K562 (cell line): ENCODE measurements around the gene TNRC6B. TPM values are rescaled to one million over a fixed set of nuclear protein-coding genes. Genes with fewer than 3 reads are reported as not detected.
A peak's percentile ranks its signal among the peaks of the same experiment; 100 is the strongest.

Source experiments
- BCLAF1 ChIP-seq, 2 experiments: fragments of 450-650 bp in 1 of 2; IDR thresholded peaks; 2 replicates each; pipeline ENCODE4 v1.6.1; 2011 to 2017; ENCODE audit warnings: low read depth in 2 of 2, antibody characterized with exemption in 1 of 2, borderline replicate concordance in 1 of 2, low read length in 1 of 2, mild to moderate bottlenecking in 1 of 2, mixed read lengths in 1 of 2; ENCODE audit not compliant: control insufficient read depth in 1 of 2
- CREM ChIP-seq: IDR thresholded peaks from 2 replicates; pipeline ENCODE4 v1.6.1; 2014; ENCODE audit warnings: antibody characterized with exemption, low read depth
- CSDE1 ChIP-seq, 2 experiments: fragments of 450-650 bp; IDR thresholded peaks; 2 replicates each; pipeline ENCODE4 v1.6.1; 2016; ENCODE audit warnings: mild to moderate bottlenecking in 1 of 2
- DACH1 ChIP-seq: fragments of 450-650 bp; IDR thresholded peaks from 2 replicates; pipeline ENCODE4 v1.6.1; 2018; ENCODE audit not compliant: partially characterized antibody
- DMBX1 ChIP-seq: fragments of 250-450 bp; sonication (Bioruptor Pico); IDR thresholded peaks from 2 replicates; pipeline ENCODE4 v1.8.0; 2022; ENCODE audit warnings: inconsistent platforms, mild to moderate bottlenecking, moderate library complexity, borderline replicate concordance
- FOXK2 ChIP-seq, 2 experiments: fragments of 450-650 bp; IDR thresholded peaks in 1 of 2; conservative IDR thresholded peaks in 1 of 2; 2 replicates each; pipeline ENCODE4 v1.6.1; 2016; ENCODE audit warnings: low read depth in 2 of 2, mild to moderate bottlenecking in 1 of 2
- HMGN3 ChIP-seq: IDR thresholded peaks from 2 replicates; pipeline ENCODE4 v1.6.1; 2011; ENCODE audit warnings: borderline replicate concordance, low read depth, mild to moderate bottlenecking, mixed read lengths, low read length; ENCODE audit not compliant: insufficient read length; ENCODE audit errors: extremely low read depth
- JUND ChIP-seq, 2 experiments: IDR thresholded peaks; 2 replicates in 1 of 2; 3 replicates in 1 of 2; pipeline ENCODE4 v1.6.1; 2011; ENCODE audit warnings: borderline replicate concordance in 2 of 2, low read depth in 2 of 2, low read length in 2 of 2, improper control_type of control experiment in 1 of 2, missing biosample characterization in 1 of 2, missing genetic modification characterization in 1 of 2, missing genetic modification reagents in 1 of 2
- MAX ChIP-seq: sonication (generic); formaldehyde crosslinking; IDR thresholded peaks from 2 replicates; pipeline ENCODE4 v1.9.0; 2022; ENCODE audit warnings: mild to moderate bottlenecking, missing genetic modification reagents
- MLLT1 ChIP-seq, 2 experiments: fragments of 450-650 bp; IDR thresholded peaks; 2 replicates each; pipeline ENCODE4 v1.6.1; 2016
- NRF1 ChIP-seq, 2 experiments: fragments of 450-650 bp; IDR thresholded peaks in 1 of 2; conservative IDR thresholded peaks in 1 of 2; 2 replicates each; pipeline ENCODE4 v1.6.1; 2014; ENCODE audit warnings: mild to moderate bottlenecking in 2 of 2
- SMARCE1 ChIP-seq: fragments of 450-650 bp; IDR thresholded peaks from 2 replicates; pipeline ENCODE4 v1.7.1; 2016; ENCODE audit warnings: mild to moderate bottlenecking
- SMC3 ChIP-seq: conservative IDR thresholded peaks from 2 replicates; pipeline ENCODE4 v1.6.1; 2011; ENCODE audit warnings: low read depth, low read length, improper control_type of control experiment; ENCODE audit not compliant: insufficient read depth
- TEAD4 ChIP-seq, 2 experiments: sonication (generic) in 1 of 2; formaldehyde crosslinking in 1 of 2; IDR thresholded peaks; 2 replicates each; pipeline versions ENCODE4 v1.6.1 to v1.8.0; 2012 to 2022; ENCODE audit warnings: borderline replicate concordance in 1 of 2, inconsistent platforms in 1 of 2, low read length in 1 of 2, mild to moderate bottlenecking in 1 of 2, missing genetic modification reagents in 1 of 2
- ZBTB11 ChIP-seq, 3 experiments: fragments of 200-800 bp in 1 of 3; fragments of 250-450 bp in 1 of 3; fragments of 450-650 bp in 1 of 3; sonication (Bioruptor Pico) in 1 of 3; sonication (Bioruptor generic) in 1 of 3; formaldehyde crosslinking in 1 of 3; IDR thresholded peaks; 2 replicates each; pipeline versions ENCODE4 v1.6.1 to v1.8.0; 2016 to 2022; ENCODE audit warnings: mild to moderate bottlenecking in 2 of 3, missing genetic modification characterization in 2 of 3, missing compliant biosample characterization in 1 of 3, moderate library complexity in 1 of 3
- ZKSCAN1 ChIP-seq: fragments of 150-350 bp; IDR thresholded peaks from 2 replicates; pipeline ENCODE4 v1.6.1; 2016; ENCODE audit warnings: low read depth, low read length
- ZNF143 ChIP-seq: sonication (generic); formaldehyde crosslinking; IDR thresholded peaks from 2 replicates; pipeline ENCODE4 v1.9.0; 2022; ENCODE audit warnings: mild to moderate bottlenecking, missing genetic modification reagents
- polyA plus RNA-seq, 8 experiments: library from polyadenylated mRNA; depleted of rRNA in 4 of 8; stranded (reverse) in 5 of 8; unstranded in 3 of 8; fragments of >200 nt; fragmentation: Nextera tagmentation in 2 of 8; fragmentation: Illumina TruSeq in 1 of 8; extraction: Ambion mirVana in 2 of 8; extraction: Trizol in 1 of 8; gene quantifications; 2 replicates each; pipeline versions ENCODE4 v1.2.1 to v1.2.3, GENCODE V29; 2011 to 2014; ENCODE audit warnings: inconsistent platforms in 1 of 8, missing spikeins in 1 of 8
- total RNA-seq, 7 experiments: library from RNA; depleted of rRNA in 6 of 7; stranded (reverse); fragments of >200 nt in 6 of 7; fragmentation: Illumina TruSeq in 2 of 7; extraction: Trizol in 2 of 7; gene quantifications; 2 replicates each; pipeline versions ENCODE4 v1.2.1 to v1.2.3, GENCODE V29; 2011 to 2021; ENCODE audit warnings: low replicate concordance in 1 of 7

Gene TNRC6B
- total and polyA plus RNA-seq, 9 of the 15 experiments (the other 6 are each of a cell fraction or from before 2014, with no cell fraction given) = 0.96 to 18.8 (median 10.8) TPM

GRCh38 chr22:40190501-40190900 is 12.8 kb downstream of the TNRC6B start (continued):
- 0 out of 4 replicates have a peak, but pooled peaks of 1 of the 2 experiments have one; percentile 7 for TF ChIP-seq CSDE1 (IDR thresholded peaks at IDR 0.05)
- TF ChIP-seq DMBX1 (CRISPR knock-in tag) = peak; percentile 62
- peak; percentile 67 for TF ChIP-seq CREM
- peak; percentile 70; the same call in 1 of the 2 replicates for TF ChIP-seq ZKSCAN1
- peak in 1 of 3 experiments; percentile 78; a peak in 2 of 6 replicates for TF ChIP-seq ZBTB11 (CRISPR knock-in tag; IDR thresholded peaks at IDR 0.05)
- TF ChIP-seq ZNF143 (CRISPR knock-in tag) = no peak
- TF ChIP-seq HMGN3 = peak; percentile 50
- peak; percentile 92 for TF ChIP-seq SMARCE1
- peak; percentile 98 for TF ChIP-seq TEAD4 (IDR thresholded peaks at IDR 0.05; ENCODE audit: low read length)
- no peak for TF ChIP-seq TEAD4 (CRISPR knock-in tag; IDR thresholded peaks at IDR 0.05; ENCODE audit: borderline replicate concordance)
- peak in 1 of 2 experiments; percentile 18; a peak in 1 of 4 replicates for TF ChIP-seq MLLT1 (IDR thresholded peaks at IDR 0.05)
- TF ChIP-seq MAX (CRISPR knock-in tag) = peak; percentile 50; the same call in 1 of the 2 replicates
- TF ChIP-seq SMC3 = no peak
- peak; percentile 94 for TF ChIP-seq DACH1
- TF ChIP-seq NRF1 (conservative IDR thresholded peaks at IDR 0.05 in 1 of 2, IDR thresholded peaks at IDR 0.05 in 1 of 2) = 0 out of 4 replicates have a peak, but pooled peaks of 1 of the 2 experiments have one; percentile 15
- 0 out of 4 replicates have a peak, but pooled peaks of 1 of the 2 experiments have one; percentile 6 for TF ChIP-seq FOXK2 (conservative IDR thresholded peaks at IDR 0.05 in 1 of 2, IDR thresholded peaks at IDR 0.05 in 1 of 2; ENCODE audit: low read depth in 2 of 2)
- no peak for TF ChIP-seq BCLAF1 (IDR thresholded peaks at IDR 0.05; ENCODE audit: borderline replicate concordance in 1 of 2, control insufficient read depth in 1 of 2, low read depth in 2 of 2, low read length in 1 of 2)
- TF ChIP-seq JUND (IDR thresholded peaks at IDR 0.05; ENCODE audit: borderline replicate concordance, low read depth, low read length) = peak; percentile 82
- TF ChIP-seq JUND (tag; IDR thresholded peaks at IDR 0.05; ENCODE audit: borderline replicate concordance, low read depth, low read length) = no peak; the same call in 1 of the 3 replicates
